ENCODE data around the gene AHNAK.
A peak's percentile ranks its signal among the peaks of the same experiment; 100 is the strongest.

The AHNAK gene

GRCh38 chr11:62513626-62514025, 33.0 kb downstream of the AHNAK start:
- no peak overlapping the region for H3K4me3 ChIP-seq (replicated peaks in 1 of 2; ENCODE audit: low read depth in 2 of 2, low read length in 2 of 2)
- DNase-seq (ENCODE audit: low read depth in 2 of 2) = no peak
- TF ChIP-seq, protein P1, sequence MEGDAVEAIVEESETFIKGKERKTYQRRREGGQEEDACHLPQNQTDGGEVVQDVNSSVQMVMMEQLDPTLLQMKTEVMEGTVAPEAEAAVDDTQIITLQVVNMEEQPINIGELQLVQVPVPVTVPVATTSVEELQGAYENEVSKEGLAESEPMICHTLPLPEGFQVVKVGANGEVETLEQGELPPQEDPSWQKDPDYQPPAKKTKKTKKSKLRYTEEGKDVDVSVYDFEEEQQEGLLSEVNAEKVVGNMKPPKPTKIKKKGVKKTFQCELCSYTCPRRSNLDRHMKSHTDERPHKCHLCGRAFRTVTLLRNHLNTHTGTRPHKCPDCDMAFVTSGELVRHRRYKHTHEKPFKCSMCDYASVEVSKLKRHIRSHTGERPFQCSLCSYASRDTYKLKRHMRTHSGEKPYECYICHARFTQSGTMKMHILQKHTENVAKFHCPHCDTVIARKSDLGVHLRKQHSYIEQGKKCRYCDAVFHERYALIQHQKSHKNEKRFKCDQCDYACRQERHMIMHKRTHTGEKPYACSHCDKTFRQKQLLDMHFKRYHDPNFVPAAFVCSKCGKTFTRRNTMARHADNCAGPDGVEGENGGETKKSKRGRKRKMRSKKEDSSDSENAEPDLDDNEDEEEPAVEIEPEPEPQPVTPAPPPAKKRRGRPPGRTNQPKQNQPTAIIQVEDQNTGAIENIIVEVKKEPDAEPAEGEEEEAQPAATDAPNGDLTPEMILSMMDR (IDR thresholded peaks at IDR 0.05; ENCODE audit: low read depth, low read length) = no peak

- TF ChIP-seq, protein P1 (IDR thresholded peaks at IDR 0.05; ENCODE audit: low read depth, low read length) = no peak
- H3K4me3 ChIP-seq (replicated peaks in 1 of 2; ENCODE audit: low read depth in 2 of 2, low read length in 2 of 2) = no peak overlapping the region
- DNase-seq (ENCODE audit: low read depth in 2 of 2) = no peak
Observed at GRCh38 chr11:62512961-62513360, 33.6 kb downstream of the AHNAK start.

DNA sequence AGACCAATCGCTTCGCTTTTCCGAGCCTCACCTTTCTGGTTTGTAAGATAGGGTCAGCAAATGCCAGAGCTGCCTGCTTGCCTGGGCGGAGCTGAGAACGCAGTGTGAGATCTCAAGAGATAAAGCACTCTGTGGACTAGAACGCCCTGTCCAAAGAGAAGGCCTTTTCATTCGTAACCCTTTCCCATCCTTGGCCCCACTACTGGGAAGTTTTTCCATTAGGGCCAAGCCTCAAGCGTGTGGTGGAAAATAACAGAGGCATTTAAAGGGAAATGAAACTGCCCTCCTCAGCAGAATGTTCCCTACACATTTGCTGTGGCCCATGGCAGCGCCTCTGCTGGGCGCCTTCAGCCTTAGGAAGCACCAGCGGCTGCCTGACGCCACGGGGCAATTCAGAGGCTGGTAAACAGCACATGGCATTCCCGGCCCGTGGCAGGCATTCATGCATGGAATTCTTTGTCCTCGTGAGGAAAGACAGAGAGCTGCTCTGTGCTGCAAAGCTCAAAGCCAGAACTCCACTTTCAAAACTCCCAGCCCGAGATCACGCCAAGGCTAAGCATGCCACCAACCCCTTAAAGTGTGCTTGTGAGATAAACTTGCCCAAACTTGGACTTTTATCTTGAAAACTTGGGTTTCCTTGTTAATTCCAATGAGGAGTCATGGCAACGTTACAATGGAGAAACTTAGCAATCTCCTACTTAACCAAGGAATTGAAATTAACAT, 38.1 kb downstream of the AHNAK start:
- peak in 1 of 2 donors; percentile 63 for DNase-seq (ENCODE audit: low read depth in 2 of 2)
- no peak overlapping the region for H3K4me3 ChIP-seq (replicated peaks in 1 of 2; ENCODE audit: low read depth in 2 of 2, low read length in 2 of 2)

GRCh38 chr11:62507125-62507422, 39.5 kb downstream of the AHNAK start:
- no peak for DNase-seq (ENCODE audit: low read depth in 2 of 2)

More for the DNA sequence above, 38.1 kb downstream of the AHNAK start:
- TF ChIP-seq, protein P1 (IDR thresholded peaks at IDR 0.05; ENCODE audit: low read depth, low read length) = no peak

DNA sequence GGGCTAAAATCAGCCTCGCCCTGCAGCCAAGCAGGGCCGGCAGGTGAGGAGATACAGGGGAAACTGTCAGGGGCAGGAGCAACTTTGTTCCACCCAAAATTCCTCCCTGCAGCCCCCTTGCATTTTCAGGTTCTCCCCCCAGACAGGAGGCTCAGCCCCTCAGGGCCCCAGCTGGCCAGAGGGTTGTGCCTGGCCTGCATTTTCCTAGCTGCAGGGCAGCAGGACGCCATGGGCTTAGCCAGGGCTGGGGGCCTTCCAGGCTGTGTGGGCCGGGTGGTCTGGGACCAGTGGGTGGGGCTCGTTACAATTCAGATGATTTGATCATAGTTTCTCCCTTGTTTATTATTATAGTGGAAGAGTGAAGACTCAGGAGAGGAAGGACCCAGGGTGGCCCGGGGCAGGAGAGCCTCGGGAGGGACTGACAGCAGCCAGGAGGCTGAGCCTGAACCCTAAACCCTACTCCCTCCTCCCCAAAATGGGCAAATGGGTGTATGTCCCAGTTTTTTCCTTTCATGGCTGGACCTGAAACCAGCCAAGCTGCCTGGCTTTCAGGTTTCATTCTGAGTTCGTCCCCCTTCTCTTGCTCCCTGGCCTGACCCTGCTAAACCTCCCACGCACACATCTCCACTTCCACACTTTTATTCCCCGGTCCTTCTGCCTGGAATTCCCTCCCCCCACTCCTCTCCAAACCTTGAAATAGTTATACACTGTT, 40.0 kb downstream of the AHNAK start:
- H3K4me3 ChIP-seq (replicated peaks in 1 of 2; ENCODE audit: low read depth in 2 of 2, low read length in 2 of 2) = no peak overlapping the region
- TF ChIP-seq, protein P1 (IDR thresholded peaks at IDR 0.05; ENCODE audit: low read depth, low read length) = no peak

More at GRCh38 chr11:62507125-62507422, 39.5 kb downstream of the AHNAK start:
- no peak overlapping the region for H3K4me3 ChIP-seq (replicated peaks in 1 of 2; ENCODE audit: low read depth in 2 of 2, low read length in 2 of 2)
- TF ChIP-seq, protein P1 (IDR thresholded peaks at IDR 0.05; ENCODE audit: low read depth, low read length) = no peak

GRCh38 chr11:62505440-62506091, 41.0 kb downstream of the AHNAK start:
- no peak for DNase-seq (ENCODE audit: low read depth in 2 of 2)
- peak overlapping the region; percentile 16 to 40 for H3K4me3 ChIP-seq (replicated peaks in 1 of 2; ENCODE audit: low read depth in 2 of 2, low read length in 2 of 2)
- TF ChIP-seq, protein P1 (IDR thresholded peaks at IDR 0.05; ENCODE audit: low read depth, low read length) = no peak

More for the DNA sequence above, 40.0 kb downstream of the AHNAK start:
- no peak for DNase-seq (ENCODE audit: low read depth in 2 of 2)
